Activated T-helper 17 cell treated with anti-CD3 and anti-CD28 coated beads, Interleukin-2, amount 50 U/mL, for 72 hours (primary cell): ENCODE measurements around the gene PRKCE. TPM values are rescaled to one million over a fixed set of nuclear protein-coding genes. Genes with fewer than 3 reads are reported as not detected.
A peak's percentile ranks its signal among the peaks of the same experiment; 100 is the strongest.

ENCODE experiments used
- ATAC-seq: fragments of 150-1000 bp; cut with Tn5 transposase; replicated peaks from 2 replicates; pipeline ENCODE4 v1.10.0; 2021; ENCODE audit warnings: mild to moderate bottlenecking, moderate library complexity
- H3K27ac Mint-ChIP-seq: one replicate; pipeline ENCODE4 v1.8.0; 2022; ENCODE audit warnings: mixed read lengths
- H3K27me3 Mint-ChIP-seq: one replicate; pipeline ENCODE4 v1.8.0; 2022; ENCODE audit warnings: mixed read lengths
- H3K36me3 Mint-ChIP-seq: one replicate; pipeline ENCODE4 v1.8.0; 2022; ENCODE audit warnings: low read depth, mild to moderate bottlenecking, mixed read lengths
- H3K4me1 Mint-ChIP-seq: one replicate; pipeline ENCODE4 v1.8.0; 2022; ENCODE audit warnings: mixed read lengths
- H3K4me3 Mint-ChIP-seq: one replicate; pipeline ENCODE4 v1.8.0; 2022; ENCODE audit warnings: mild to moderate bottlenecking, mixed read lengths
- H3K9me3 Mint-ChIP-seq: one replicate; pipeline ENCODE4 v1.8.0; 2022; ENCODE audit warnings: mixed read lengths
- total RNA-seq, 2 donors: library from RNA; stranded (reverse); gene quantifications; one replicate each; pipeline ENCODE4 v1.2.3, GENCODE V29; 2022

The PRKCE gene
- total RNA-seq, 2 donors from 2014 or later, result 15.9 to 16.6 TPM

- ATAC-seq, result peak; percentile 78
- no peak overlapping the region for H3K4me3 Mint-ChIP-seq
- peaks cover 7% of the 10 kb centered on the region for H3K4me1 Mint-ChIP-seq
Measured at GRCh38 chr2:46150445-46150955, 499.0 kb downstream of the PRKCE start.

DNA sequence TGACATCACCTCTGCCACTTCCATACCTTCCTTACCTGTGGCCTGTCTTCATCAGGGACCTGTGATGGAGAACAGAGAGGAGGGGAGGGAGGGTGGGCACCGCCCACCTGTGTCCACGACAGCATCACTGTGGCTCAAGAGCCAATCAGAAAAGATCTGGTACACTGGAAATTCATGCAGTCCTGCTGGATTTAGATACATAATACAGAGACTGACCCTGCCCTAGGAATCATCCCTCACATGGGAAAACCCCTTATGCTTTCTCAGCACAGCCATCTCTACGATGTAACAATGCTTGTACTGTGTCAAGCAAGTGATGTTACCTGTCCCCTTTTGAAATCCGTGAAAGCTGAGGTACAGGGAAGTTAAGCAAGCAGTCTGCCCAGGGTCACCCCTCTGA is 500.1 kb downstream of the PRKCE start:
- H3K36me3 Mint-ChIP-seq, result peaks cover 14% of the 10 kb centered on the region
- H3K27ac Mint-ChIP-seq, result no peak overlapping the region
- H3K9me3 Mint-ChIP-seq, result no peaks in the 10 kb centered on the region
- H3K27me3 Mint-ChIP-seq, result no peaks in the 10 kb centered on the region
- peaks cover 6% of the 10 kb centered on the region for H3K4me1 Mint-ChIP-seq
- peak; percentile 37 for ATAC-seq
- H3K4me3 Mint-ChIP-seq, result no peak overlapping the region

More at GRCh38 chr2:46150445-46150955, 499.0 kb downstream of the PRKCE start:
- Mint-ChIP-seq H3K27ac (no peak overlapping the region), H3K36me3 (peaks cover 9% of the 10 kb centered on the region), H3K27me3 (no peaks in the 10 kb centered on the region), H3K9me3 (no peaks in the 10 kb centered on the region)

DNA sequence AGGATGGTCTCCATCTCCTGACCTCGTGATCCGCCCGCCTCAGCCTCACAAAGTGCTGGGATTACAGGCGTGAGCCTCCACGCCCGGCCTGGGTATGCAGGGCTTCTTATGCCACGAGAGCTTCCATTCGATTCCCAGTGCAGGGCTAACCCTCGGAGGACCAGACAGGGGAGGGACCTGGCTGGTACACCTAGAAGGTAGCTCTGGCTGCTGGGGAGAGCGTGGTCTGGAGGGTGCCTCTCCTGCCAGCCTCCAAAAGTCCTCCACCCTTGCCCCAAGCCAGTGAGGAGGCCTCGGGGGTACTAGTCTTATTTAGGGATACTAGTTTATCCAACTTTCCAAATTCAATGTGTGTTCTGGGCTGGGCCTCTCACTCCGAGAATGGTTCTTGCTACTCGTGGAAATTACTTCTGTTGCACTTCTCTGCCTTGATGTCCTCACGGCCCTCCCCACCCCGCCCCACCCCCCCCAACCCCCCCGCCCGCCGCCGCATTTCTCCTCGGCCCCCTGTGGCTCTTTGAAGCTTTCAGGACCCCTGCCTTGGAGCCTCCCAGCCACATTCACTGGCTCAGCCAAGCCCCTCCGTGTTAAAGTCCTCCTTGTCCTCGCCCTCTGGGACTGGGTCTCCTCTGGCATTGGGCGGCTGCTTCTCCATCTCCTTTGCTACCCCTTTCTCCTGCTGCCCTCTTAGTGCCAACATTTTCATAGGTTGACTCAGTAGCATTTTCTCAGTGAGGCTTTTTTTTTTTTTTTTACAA is 502.7 kb downstream of the PRKCE start:
- Mint-ChIP-seq H3K27ac (no peak overlapping the region), H3K27me3 (no peaks in the 10 kb centered on the region), H3K9me3 (no peaks in the 10 kb centered on the region), H3K4me1 (no peaks in the 10 kb centered on the region), H3K4me3 (no peak overlapping the region), H3K36me3 (peaks cover 14% of the 10 kb centered on the region)
- no peak for ATAC-seq

DNA sequence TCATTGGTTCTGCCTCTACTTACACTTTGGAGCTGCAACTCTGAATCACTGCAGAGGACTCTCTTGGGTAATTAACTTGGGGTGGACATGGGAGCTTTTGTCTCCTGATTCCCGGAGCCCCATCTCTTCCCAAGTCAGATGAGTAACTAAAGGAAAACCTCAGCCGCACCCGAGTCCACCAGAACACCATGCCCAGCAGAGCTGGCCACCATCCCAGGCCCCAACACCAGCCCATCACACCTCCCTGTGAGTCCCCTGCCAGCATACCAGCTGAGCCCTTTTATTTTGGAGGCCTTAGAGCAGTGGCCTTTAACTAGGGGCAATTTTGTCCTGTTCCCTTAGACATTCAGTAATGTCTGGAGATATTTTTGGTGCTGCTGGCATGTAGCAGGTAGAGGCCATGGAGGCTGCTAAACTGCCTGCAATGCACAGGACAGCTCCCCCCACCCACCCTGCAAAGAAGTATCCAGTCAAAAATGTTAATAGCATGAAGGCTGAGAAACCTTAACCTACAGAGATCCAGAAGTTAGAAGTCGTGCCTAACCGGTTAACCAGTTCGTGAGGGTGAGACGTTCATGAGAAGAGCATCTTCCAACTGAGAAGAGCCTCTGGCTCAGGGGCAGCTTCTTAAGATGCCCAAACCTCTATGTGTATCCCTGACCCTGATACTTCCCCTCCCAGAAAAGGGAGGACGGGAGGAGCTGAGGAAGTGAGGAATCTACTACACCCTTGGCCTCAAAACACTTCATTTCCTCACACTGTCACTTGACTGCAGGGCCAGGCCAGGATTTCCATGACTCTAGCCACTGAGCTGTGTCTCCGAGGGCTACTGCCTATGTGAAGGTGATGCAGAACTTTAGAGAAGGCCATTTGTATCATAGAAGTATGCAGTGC is 505.8 kb downstream of the PRKCE start:
- no peaks in the 10 kb centered on the region for H3K27me3 Mint-ChIP-seq
- peaks cover 21% of the 10 kb centered on the region for H3K36me3 Mint-ChIP-seq
- H3K27ac Mint-ChIP-seq, result peak overlapping the region; percentile 26
- no peak for ATAC-seq
- no peak overlapping the region for H3K4me3 Mint-ChIP-seq
- H3K9me3 Mint-ChIP-seq, result no peaks in the 10 kb centered on the region
- H3K4me1 Mint-ChIP-seq, result no peaks in the 10 kb centered on the region

- Mint-ChIP-seq H3K9me3 (no peaks in the 10 kb centered on the region), H3K36me3 (peaks cover 21% of the 10 kb centered on the region), H3K27ac (peak overlapping the region; percentile 26), H3K4me1 (no peaks in the 10 kb centered on the region), H3K4me3 (no peak overlapping the region), H3K27me3 (no peaks in the 10 kb centered on the region)
- no peak for ATAC-seq
Measured at GRCh38 chr2:46157966-46158310, 506.5 kb downstream of the PRKCE start.

GRCh38 chr2:46158661-46159060 is 507.2 kb downstream of the PRKCE start:
- Mint-ChIP-seq H3K36me3 (peaks cover 21% of the 10 kb centered on the region), H3K27ac (no peak overlapping the region), H3K4me1 (no peaks in the 10 kb centered on the region), H3K27me3 (no peaks in the 10 kb centered on the region), H3K4me3 (no peak overlapping the region), H3K9me3 (no peaks in the 10 kb centered on the region)
- no peak for ATAC-seq

DNA sequence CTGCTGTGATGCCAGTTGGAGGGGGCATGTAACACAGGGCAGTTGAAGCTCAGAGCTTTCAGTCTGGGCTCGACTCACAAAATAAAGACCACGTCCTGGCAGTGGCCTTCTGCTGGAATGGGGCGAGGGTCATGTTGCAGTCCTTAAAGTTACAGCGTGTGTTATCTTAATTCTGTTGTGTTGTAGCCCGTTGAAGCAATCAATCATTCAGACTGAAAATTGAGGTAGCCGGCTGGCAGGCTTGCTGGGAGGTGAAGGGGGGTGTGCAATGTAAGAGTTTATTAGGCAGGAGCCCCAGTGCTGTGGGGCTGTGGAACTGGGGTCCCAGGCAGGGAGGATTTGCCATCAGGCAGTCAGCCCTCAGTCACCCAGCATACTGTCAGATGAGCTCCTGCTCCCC is 508.9 kb downstream of the PRKCE start:
- no peak overlapping the region for H3K4me3 Mint-ChIP-seq
- no peaks in the 10 kb centered on the region for H3K9me3 Mint-ChIP-seq
- no peak overlapping the region for H3K27ac Mint-ChIP-seq
- H3K27me3 Mint-ChIP-seq, result no peaks in the 10 kb centered on the region
- peaks cover 14% of the 10 kb centered on the region for H3K36me3 Mint-ChIP-seq
- no peak for ATAC-seq
- no peaks in the 10 kb centered on the region for H3K4me1 Mint-ChIP-seq

DNA sequence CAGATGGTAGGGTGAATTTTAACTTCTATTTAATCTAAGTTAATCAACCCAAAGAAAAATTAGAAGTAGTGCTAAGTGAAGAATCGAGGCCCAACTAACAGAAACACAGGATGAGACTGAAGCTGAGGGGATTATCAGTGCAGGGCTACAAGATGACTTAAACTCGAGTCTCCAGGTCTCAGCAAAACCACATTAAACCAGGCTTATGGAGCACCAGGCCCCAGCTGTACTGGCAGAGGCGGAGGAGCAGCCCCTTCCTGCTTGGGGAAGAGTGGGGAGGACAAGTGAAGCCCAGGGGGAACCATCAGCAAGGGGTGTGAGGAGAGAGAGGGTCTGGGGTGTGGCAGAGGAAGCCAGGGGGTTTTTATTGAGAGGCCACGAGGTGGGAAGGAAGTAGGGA is 509.8 kb downstream of the PRKCE start:
- Mint-ChIP-seq H3K36me3 (peaks cover 8% of the 10 kb centered on the region), H3K27ac (peak overlapping the region; percentile 25), H3K27me3 (no peaks in the 10 kb centered on the region), H3K9me3 (no peaks in the 10 kb centered on the region), H3K4me3 (no peak overlapping the region), H3K4me1 (no peaks in the 10 kb centered on the region)
- ATAC-seq, result no peak

DNA sequence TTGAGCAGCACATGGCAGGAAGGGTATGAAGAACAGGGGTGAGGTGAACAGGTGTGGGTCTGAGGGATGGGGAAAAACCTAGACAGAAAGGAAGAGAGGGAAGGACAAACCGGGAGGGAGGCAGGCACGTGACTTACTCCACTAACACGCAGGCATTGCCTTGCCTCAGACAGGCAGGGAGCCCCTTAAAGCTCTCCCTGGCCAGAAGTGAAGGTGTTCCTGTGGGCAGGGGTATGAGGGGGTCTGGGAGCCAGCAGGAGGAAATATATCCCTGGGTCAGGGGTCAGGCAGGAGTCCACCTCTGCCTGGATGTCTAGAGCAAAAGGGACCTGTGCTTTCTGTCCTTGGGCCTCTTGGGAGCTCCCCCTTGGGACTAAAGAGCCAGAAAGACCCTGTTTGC is 510.4 kb downstream of the PRKCE start:
- H3K4me3 Mint-ChIP-seq, result no peak overlapping the region
- H3K27ac Mint-ChIP-seq, result peak overlapping the region; percentile 25
- H3K27me3 Mint-ChIP-seq, result no peaks in the 10 kb centered on the region
- no peak for ATAC-seq
- H3K36me3 Mint-ChIP-seq, result peaks cover 8% of the 10 kb centered on the region
- no peaks in the 10 kb centered on the region for H3K9me3 Mint-ChIP-seq
- H3K4me1 Mint-ChIP-seq, result no peaks in the 10 kb centered on the region

DNA sequence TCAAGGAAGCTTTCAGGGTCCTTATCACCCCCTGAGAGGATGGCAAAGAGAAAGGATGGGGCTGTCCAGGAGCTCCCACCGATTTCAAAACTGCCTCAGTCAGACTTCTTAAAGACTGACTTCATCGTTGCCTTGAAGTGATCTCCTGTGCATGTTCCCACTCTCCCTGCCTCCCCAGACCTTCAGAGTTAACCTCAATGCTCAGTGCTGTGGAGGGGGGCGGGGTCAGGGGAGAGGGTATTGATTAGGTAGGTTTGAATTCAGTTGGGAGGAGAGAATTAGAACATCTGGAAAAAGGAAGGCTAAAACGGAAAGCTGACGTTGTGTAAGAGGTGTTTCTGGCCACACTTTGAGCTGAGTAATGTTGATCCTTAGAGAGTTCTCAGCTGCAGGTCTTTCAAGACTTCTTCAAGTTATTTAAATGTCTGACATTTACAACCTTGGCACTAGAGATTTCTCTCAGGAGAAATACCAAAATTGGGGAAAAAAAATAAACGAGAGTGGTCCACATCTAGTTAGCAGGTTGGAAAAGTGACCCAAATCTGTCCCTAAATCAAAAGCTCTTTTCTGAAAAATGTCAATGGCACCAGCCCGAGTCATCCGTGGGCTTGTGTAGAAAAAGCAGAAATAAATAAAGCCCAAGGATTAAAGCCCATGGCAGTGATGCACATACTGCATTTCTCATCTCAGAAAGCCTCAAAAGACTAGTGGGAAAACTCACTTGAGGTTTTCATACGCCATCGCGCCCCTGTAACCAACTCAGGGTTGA is 511.0 kb downstream of the PRKCE start:
- Mint-ChIP-seq H3K4me3 (no peak overlapping the region), H3K27ac (no peak overlapping the region), H3K9me3 (no peaks in the 10 kb centered on the region), H3K27me3 (no peaks in the 10 kb centered on the region), H3K36me3 (peaks cover 8% of the 10 kb centered on the region), H3K4me1 (no peaks in the 10 kb centered on the region)
- ATAC-seq, result no peak

- no peak overlapping the region for H3K27ac Mint-ChIP-seq
- no peaks in the 10 kb centered on the region for H3K9me3 Mint-ChIP-seq
- no peaks in the 10 kb centered on the region for H3K4me1 Mint-ChIP-seq
- peaks cover 8% of the 10 kb centered on the region for H3K36me3 Mint-ChIP-seq
- H3K27me3 Mint-ChIP-seq, result no peaks in the 10 kb centered on the region
- peak; percentile 72 for ATAC-seq
- no peak overlapping the region for H3K4me3 Mint-ChIP-seq
Measured at GRCh38 chr2:46163098-46163430, 511.6 kb downstream of the PRKCE start.

- ATAC-seq, result peak; percentile 34
- Mint-ChIP-seq H3K27me3 (no peaks in the 10 kb centered on the region), H3K4me1 (no peaks in the 10 kb centered on the region), H3K36me3 (peaks cover 8% of the 10 kb centered on the region), H3K9me3 (no peaks in the 10 kb centered on the region), H3K27ac (peak overlapping the region; percentile 78), H3K4me3 (no peak overlapping the region)
Measured at GRCh38 chr2:46163804-46164528, 512.5 kb downstream of the PRKCE start.

- Mint-ChIP-seq H3K27me3 (no peaks in the 10 kb centered on the region), H3K9me3 (no peaks in the 10 kb centered on the region), H3K36me3 (peaks cover 2% of the 10 kb centered on the region), H3K27ac (no peak overlapping the region), H3K4me3 (no peak overlapping the region), H3K4me1 (no peaks in the 10 kb centered on the region)
- no peak for ATAC-seq
Measured at GRCh38 chr2:46164529-46165301, 513.2 kb downstream of the PRKCE start.
